HEK293 (cell line): ENCODE data around the gene RHBG.

Experiments
- KLF1 ChIP-seq: fragments of 450-650 bp; formaldehyde crosslinking; IDR thresholded peaks from 2 replicates; pipeline ENCODE4 v1.5.1; 2016; ENCODE audit warnings: missing biosample characterization, missing genetic modification characterization
- OSR2 ChIP-seq: fragments of 450-650 bp; formaldehyde crosslinking; IDR thresholded peaks from 2 replicates; pipeline ENCODE4 v1.5.1; 2016; ENCODE audit warnings: missing biosample characterization, missing genetic modification characterization
- RBAK ChIP-seq: fragments of 450-650 bp; formaldehyde crosslinking; IDR thresholded peaks from 2 replicates; pipeline ENCODE4 v1.5.1; 2016; ENCODE audit warnings: missing biosample characterization, missing genetic modification characterization
- SP7 ChIP-seq: fragments of 450-650 bp; formaldehyde crosslinking; IDR thresholded peaks from 2 replicates; pipeline ENCODE4 v1.5.1; 2016; ENCODE audit warnings: missing biosample characterization, missing genetic modification characterization
- TCF7L2 ChIP-seq: IDR thresholded peaks from 2 replicates; pipeline ENCODE4 v1.6.1; 2011; ENCODE audit warnings: low read depth, mild to moderate bottlenecking, inconsistent platforms, low read length, moderate library complexity, borderline replicate concordance
- TRIM28 ChIP-seq: IDR thresholded peaks from 2 replicates; pipeline ENCODE4 v1.6.1; 2011; ENCODE audit warnings: low read length, control low read depth, borderline replicate concordance
- ZBTB17 ChIP-seq: fragments of 450-650 bp; formaldehyde crosslinking; IDR thresholded peaks from 2 replicates; pipeline ENCODE4 v1.5.1; 2016; ENCODE audit warnings: missing biosample characterization, missing genetic modification characterization
- ZBTB7A ChIP-seq: fragments of 450-650 bp; formaldehyde crosslinking; IDR thresholded peaks from 2 replicates; pipeline ENCODE4 v1.5.1; 2016; ENCODE audit warnings: low read depth, missing biosample characterization, missing genetic modification characterization
- ZBTB8A ChIP-seq: fragments of 450-650 bp; formaldehyde crosslinking; IDR thresholded peaks from 2 replicates; pipeline ENCODE4 v1.5.1; 2016; ENCODE audit warnings: missing biosample characterization, missing genetic modification characterization
- ZFHX2 ChIP-seq: fragments of 450-650 bp; formaldehyde crosslinking; conservative IDR thresholded peaks from 2 replicates; pipeline ENCODE4 v1.5.1; 2016; ENCODE audit warnings: missing biosample characterization, missing genetic modification characterization
- ZNF132 ChIP-seq: fragments of 450-650 bp; formaldehyde crosslinking; IDR thresholded peaks from 2 replicates; pipeline ENCODE4 v1.5.1; 2017; ENCODE audit warnings: missing biosample characterization, missing genetic modification characterization, borderline replicate concordance
- ZNF202 ChIP-seq: fragments of 450-650 bp; formaldehyde crosslinking; IDR thresholded peaks from 2 replicates; pipeline ENCODE4 v1.5.1; 2016; ENCODE audit warnings: missing biosample characterization, missing genetic modification characterization, borderline replicate concordance
- ZNF23 ChIP-seq: fragments of 450-650 bp; formaldehyde crosslinking; IDR thresholded peaks from 2 replicates; pipeline ENCODE4 v1.5.1; 2016; ENCODE audit warnings: missing biosample characterization, missing genetic modification characterization, borderline replicate concordance
- ZNF302 ChIP-seq: fragments of 450-650 bp; formaldehyde crosslinking; IDR thresholded peaks from 2 replicates; pipeline ENCODE4 v1.5.1; 2016; ENCODE audit warnings: missing biosample characterization, missing genetic modification characterization, low read depth
- ZNF423 ChIP-seq: fragments of 450-650 bp; formaldehyde crosslinking; IDR thresholded peaks from 2 replicates; pipeline ENCODE4 v1.5.1; 2016; ENCODE audit warnings: missing biosample characterization, missing genetic modification characterization
- ZNF514 ChIP-seq: fragments of 450-650 bp; formaldehyde crosslinking; IDR thresholded peaks from 2 replicates; pipeline ENCODE4 v1.5.1; 2016; ENCODE audit warnings: missing biosample characterization, missing genetic modification characterization
- ZNF544 ChIP-seq: fragments of 450-650 bp; formaldehyde crosslinking; IDR thresholded peaks from 2 replicates; pipeline ENCODE4 v1.5.0; 2017; ENCODE audit warnings: missing biosample characterization, missing genetic modification characterization
- ZNF560 ChIP-seq: fragments of 450-650 bp; formaldehyde crosslinking; IDR thresholded peaks from 2 replicates; pipeline ENCODE4 v1.5.1; 2017; ENCODE audit warnings: missing biosample characterization, missing genetic modification characterization, borderline replicate concordance
- ZNF561 ChIP-seq: fragments of 450-650 bp; IDR thresholded peaks from 2 replicates; pipeline ENCODE4 v1.5.1; 2018; ENCODE audit warnings: missing biosample characterization, missing genetic modification characterization, borderline replicate concordance
- ZNF768 ChIP-seq: fragments of 450-650 bp; formaldehyde crosslinking; IDR thresholded peaks from 2 replicates; pipeline ENCODE4 v1.5.1; 2018; ENCODE audit warnings: missing biosample characterization, mild to moderate bottlenecking, missing genetic modification characterization
- ZNF777 ChIP-seq: fragments of 450-650 bp; formaldehyde crosslinking; IDR thresholded peaks from 2 replicates; pipeline ENCODE4 v1.5.1; 2017; ENCODE audit warnings: missing biosample characterization, missing genetic modification characterization, borderline replicate concordance
- TF ChIP-seq, protein P1 (sequence below): fragments of 450-650 bp; formaldehyde crosslinking; IDR thresholded peaks from 2 replicates; pipeline ENCODE4 v1.5.1; 2016; ENCODE audit warnings: missing biosample characterization, missing genetic modification characterization
- TF ChIP-seq, protein P2 (sequence below): fragments of 450-650 bp; formaldehyde crosslinking; IDR thresholded peaks from 2 replicates; pipeline ENCODE4 v1.5.1; 2016; ENCODE audit warnings: missing biosample characterization, missing genetic modification characterization
- TF ChIP-seq, protein P3 (sequence below): fragments of 450-650 bp; formaldehyde crosslinking; IDR thresholded peaks from 2 replicates; pipeline ENCODE4 v1.5.1; 2016; ENCODE audit warnings: missing biosample characterization, missing genetic modification characterization
- TF ChIP-seq, protein P4 (sequence below): fragments of 450-650 bp; formaldehyde crosslinking; IDR thresholded peaks from 2 replicates; pipeline ENCODE4 v1.5.1; 2016; ENCODE audit warnings: missing biosample characterization, missing genetic modification characterization
- TF ChIP-seq, protein P5 (sequence below): fragments of 450-650 bp; formaldehyde crosslinking; IDR thresholded peaks from 2 replicates; pipeline ENCODE4 v1.5.1; 2016; ENCODE audit warnings: missing biosample characterization, missing genetic modification characterization
- TF ChIP-seq, protein P6 (sequence below): fragments of 450-650 bp; formaldehyde crosslinking; IDR thresholded peaks from 2 replicates; pipeline ENCODE4 v1.5.1; 2016; ENCODE audit warnings: missing biosample characterization, missing genetic modification characterization, low read depth
- TF ChIP-seq, protein P7 (sequence below): fragments of 450-650 bp; formaldehyde crosslinking; IDR thresholded peaks from 2 replicates; pipeline ENCODE4 v1.5.1; 2017; ENCODE audit warnings: missing biosample characterization, missing genetic modification characterization

Gene RHBG

DNA sequence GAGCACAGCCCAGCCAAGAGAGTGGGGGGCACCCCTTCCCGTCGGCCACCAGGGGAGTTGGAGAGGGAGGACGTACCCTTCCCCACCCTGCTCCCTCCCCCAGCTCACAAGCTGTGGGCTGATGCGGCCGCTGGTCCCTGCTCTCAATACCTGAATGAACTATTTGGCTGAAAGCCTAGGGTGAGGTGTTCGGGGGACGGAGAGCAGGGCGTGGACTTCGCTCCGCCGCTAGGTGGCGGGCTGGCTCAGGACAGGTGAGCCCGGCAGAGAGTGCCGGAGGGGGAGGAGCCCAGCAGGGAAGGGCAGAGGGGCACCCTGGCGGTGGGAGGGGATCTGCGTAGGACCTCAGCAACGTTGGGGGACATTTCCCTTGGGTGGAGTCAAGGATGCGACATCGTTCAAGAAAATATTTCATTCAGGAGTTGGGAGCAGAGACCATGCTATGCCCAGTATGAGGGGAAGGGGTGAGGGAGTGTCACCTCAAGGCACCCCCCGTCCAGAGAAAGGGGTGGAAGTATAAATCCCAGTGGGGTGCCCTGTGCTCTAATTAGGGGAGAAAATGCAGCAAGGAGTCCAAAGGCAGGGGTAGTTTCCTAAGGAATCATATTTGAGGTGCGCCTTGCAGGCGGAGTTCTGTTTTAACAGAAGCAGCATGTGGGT lies 12.0 kb upstream of the RHBG start (continued):
- TF ChIP-seq TCF7L2, result no peak
- TF ChIP-seq, protein P1, sequence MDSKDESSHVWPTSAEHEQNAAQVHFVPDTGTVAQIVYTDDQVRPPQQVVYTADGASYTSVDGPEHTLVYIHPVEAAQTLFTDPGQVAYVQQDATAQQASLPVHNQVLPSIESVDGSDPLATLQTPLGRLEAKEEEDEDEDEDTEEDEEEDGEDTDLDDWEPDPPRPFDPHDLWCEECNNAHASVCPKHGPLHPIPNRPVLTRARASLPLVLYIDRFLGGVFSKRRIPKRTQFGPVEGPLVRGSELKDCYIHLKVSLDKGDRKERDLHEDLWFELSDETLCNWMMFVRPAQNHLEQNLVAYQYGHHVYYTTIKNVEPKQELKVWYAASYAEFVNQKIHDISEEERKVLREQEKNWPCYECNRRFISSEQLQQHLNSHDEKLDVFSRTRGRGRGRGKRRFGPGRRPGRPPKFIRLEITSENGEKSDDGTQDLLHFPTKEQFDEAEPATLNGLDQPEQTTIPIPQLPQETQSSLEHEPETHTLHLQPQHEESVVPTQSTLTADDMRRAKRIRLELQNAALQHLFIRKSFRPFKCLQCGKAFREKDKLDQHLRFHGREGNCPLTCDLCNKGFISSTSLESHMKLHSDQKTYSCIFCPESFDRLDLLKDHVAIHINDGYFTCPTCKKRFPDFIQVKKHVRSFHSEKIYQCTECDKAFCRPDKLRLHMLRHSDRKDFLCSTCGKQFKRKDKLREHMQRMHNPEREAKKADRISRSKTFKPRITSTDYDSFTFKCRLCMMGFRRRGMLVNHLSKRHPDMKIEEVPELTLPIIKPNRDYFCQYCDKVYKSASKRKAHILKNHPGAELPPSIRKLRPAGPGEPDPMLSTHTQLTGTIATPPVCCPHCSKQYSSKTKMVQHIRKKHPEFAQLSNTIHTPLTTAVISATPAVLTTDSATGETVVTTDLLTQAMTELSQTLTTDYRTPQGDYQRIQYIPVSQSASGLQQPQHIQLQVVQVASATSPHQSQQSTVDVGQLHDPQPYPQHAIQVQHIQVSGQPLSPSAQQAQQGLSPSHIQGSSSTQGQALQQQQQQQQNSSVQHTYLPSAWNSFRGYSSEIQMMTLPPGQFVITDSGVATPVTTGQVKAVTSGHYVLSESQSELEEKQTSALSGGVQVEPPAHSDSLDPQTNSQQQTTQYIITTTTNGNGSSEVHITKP (tag by site-specific recombination), result peak; percentile 78
- TF ChIP-seq, protein P2, sequence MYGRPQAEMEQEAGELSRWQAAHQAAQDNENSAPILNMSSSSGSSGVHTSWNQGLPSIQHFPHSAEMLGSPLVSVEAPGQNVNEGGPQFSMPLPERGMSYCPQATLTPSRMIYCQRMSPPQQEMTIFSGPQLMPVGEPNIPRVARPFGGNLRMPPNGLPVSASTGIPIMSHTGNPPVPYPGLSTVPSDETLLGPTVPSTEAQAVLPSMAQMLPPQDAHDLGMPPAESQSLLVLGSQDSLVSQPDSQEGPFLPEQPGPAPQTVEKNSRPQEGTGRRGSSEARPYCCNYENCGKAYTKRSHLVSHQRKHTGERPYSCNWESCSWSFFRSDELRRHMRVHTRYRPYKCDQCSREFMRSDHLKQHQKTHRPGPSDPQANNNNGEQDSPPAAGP (tag by site-specific recombination), result 0 out of 2 replicates have a peak, but pooled peaks have one; percentile 31
- TF ChIP-seq, protein P3, sequence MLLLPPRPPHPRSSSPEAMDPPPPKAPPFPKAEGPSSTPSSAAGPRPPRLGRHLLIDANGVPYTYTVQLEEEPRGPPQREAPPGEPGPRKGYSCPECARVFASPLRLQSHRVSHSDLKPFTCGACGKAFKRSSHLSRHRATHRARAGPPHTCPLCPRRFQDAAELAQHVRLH (tag by site-specific recombination), result no peak
- TF ChIP-seq ZNF23 (tag by site-specific recombination), result no peak
- TF ChIP-seq ZNF544 (tag by site-specific recombination), result no peak
- TF ChIP-seq, protein P4, sequence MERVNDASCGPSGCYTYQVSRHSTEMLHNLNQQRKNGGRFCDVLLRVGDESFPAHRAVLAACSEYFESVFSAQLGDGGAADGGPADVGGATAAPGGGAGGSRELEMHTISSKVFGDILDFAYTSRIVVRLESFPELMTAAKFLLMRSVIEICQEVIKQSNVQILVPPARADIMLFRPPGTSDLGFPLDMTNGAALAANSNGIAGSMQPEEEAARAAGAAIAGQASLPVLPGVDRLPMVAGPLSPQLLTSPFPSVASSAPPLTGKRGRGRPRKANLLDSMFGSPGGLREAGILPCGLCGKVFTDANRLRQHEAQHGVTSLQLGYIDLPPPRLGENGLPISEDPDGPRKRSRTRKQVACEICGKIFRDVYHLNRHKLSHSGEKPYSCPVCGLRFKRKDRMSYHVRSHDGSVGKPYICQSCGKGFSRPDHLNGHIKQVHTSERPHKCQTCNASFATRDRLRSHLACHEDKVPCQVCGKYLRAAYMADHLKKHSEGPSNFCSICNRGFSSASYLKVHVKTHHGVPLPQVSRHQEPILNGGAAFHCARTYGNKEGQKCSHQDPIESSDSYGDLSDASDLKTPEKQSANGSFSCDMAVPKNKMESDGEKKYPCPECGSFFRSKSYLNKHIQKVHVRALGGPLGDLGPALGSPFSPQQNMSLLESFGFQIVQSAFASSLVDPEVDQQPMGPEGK (tag by site-specific recombination), result peak; percentile 86
- no peak for TF ChIP-seq ZNF777 (tag by site-specific recombination)
- no peak; the same call in 1 of the 2 replicates for TF ChIP-seq ZNF561 (tag by site-specific recombination)
- TF ChIP-seq, protein P5, sequence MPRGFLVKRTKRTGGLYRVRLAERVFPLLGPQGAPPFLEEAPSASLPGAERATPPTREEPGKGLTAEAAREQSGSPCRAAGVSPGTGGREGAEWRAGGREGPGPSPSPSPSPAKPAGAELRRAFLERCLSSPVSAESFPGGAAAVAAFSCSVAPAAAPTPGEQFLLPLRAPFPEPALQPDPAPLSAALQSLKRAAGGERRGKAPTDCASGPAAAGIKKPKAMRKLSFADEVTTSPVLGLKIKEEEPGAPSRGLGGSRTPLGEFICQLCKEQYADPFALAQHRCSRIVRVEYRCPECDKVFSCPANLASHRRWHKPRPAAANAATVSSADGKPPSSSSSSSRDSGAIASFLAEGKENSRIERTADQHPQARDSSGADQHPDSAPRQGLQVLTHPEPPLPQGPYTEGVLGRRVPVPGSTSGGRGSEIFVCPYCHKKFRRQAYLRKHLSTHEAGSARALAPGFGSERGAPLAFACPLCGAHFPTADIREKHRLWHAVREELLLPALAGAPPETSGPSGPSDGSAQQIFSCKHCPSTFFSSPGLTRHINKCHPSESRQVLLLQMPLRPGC (tag by site-specific recombination), result no peak
- TF ChIP-seq, protein P6, sequence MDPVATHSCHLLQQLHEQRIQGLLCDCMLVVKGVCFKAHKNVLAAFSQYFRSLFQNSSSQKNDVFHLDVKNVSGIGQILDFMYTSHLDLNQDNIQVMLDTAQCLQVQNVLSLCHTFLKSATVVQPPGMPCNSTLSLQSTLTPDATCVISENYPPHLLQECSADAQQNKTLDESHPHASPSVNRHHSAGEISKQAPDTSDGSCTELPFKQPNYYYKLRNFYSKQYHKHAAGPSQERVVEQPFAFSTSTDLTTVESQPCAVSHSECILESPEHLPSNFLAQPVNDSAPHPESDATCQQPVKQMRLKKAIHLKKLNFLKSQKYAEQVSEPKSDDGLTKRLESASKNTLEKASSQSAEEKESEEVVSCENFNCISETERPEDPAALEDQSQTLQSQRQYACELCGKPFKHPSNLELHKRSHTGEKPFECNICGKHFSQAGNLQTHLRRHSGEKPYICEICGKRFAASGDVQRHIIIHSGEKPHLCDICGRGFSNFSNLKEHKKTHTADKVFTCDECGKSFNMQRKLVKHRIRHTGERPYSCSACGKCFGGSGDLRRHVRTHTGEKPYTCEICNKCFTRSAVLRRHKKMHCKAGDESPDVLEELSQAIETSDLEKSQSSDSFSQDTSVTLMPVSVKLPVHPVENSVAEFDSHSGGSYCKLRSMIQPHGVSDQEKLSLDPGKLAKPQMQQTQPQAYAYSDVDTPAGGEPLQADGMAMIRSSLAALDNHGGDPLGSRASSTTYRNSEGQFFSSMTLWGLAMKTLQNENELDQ (tag by site-specific recombination), result no peak
- peak; percentile 64; the same call in 1 of the 2 replicates for TF ChIP-seq KLF1 (tag by site-specific recombination)
- TF ChIP-seq ZNF768 (tag by site-specific recombination), result no peak
- peak; percentile 52; the same call in 1 of the 2 replicates for TF ChIP-seq SP7 (tag by site-specific recombination)
- TF ChIP-seq ZNF202 (tag by site-specific recombination), result no peak
- no peak for TF ChIP-seq ZNF132
- TF ChIP-seq RBAK (tag by site-specific recombination), result no peak
- peak; percentile 33; the same call in 1 of the 2 replicates for TF ChIP-seq ZBTB8A
- TF ChIP-seq ZBTB17 (tag by site-specific recombination), result peak; percentile 43; the same call in 1 of the 2 replicates
- TF ChIP-seq ZFHX2 (tag by site-specific recombination), result peak; percentile 48
- no peak for TF ChIP-seq ZNF560 (tag by site-specific recombination)
- TF ChIP-seq, protein P7, sequence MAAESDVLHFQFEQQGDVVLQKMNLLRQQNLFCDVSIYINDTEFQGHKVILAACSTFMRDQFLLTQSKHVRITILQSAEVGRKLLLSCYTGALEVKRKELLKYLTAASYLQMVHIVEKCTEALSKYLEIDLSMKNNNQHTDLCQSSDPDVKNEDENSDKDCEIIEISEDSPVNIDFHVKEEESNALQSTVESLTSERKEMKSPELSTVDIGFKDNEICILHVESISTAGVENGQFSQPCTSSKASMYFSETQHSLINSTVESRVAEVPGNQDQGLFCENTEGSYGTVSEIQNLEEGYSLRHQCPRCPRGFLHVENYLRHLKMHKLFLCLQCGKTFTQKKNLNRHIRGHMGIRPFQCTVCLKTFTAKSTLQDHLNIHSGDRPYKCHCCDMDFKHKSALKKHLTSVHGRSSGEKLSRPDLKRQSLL (tag by site-specific recombination), result no peak
- TF ChIP-seq ZNF423 (tag by site-specific recombination), result peak; percentile 49; the same call in 1 of the 2 replicates
- TF ChIP-seq OSR2 (tag by site-specific recombination), result no peak
- TF ChIP-seq ZBTB7A (tag by site-specific recombination), result no peak
- no peak for TF ChIP-seq ZNF514 (tag by site-specific recombination)
- TF ChIP-seq ZNF302 (tag by site-specific recombination), result no peak
- no peak for TF ChIP-seq TRIM28
